Gastroesophageal sphincter (tissue), 4 donors: Measurements from ENCODE around the gene TBC1D22B. TPM values are rescaled to one million over a fixed set of nuclear protein-coding genes. Genes with fewer than 3 reads are reported as not detected.

Experiments used
- ATAC-seq: fragments of 150-250 bp; one replicate; pipeline ENCODE4 v1.9.1; 2016; ENCODE audit warnings: mild to moderate bottlenecking, moderate library complexity
- H3K27ac ChIP-seq, 4 donors: fragments of 200-600 bp; sonication (generic) in 3 of 4; 1 replicate in 3 of 4; 2 replicates in 1 of 4; pipeline ENCODE4 v1.5.1; 2016 to 2019
- H3K27me3 ChIP-seq: fragments of 200-600 bp; sonication (generic); one replicate; pipeline ENCODE4 v1.5.1; 2019
- H3K36me3 ChIP-seq, 2 donors: fragments of 200-600 bp; sonication (generic); one replicate each; pipeline ENCODE4 v1.5.1; 2019; ENCODE audit warnings: control low read depth in 1 of 2
- H3K4me1 ChIP-seq, 3 donors: fragments of 200-600 bp; sonication (generic); 1 replicate in 2 of 3; 2 replicates in 1 of 3; pipeline ENCODE4 v1.5.1; 2016 to 2019; ENCODE audit warnings: control low read depth in 2 of 3
- H3K4me3 ChIP-seq, 2 donors: fragments of 200-600 bp; sonication (generic); one replicate each; pipeline ENCODE4 v1.5.1; 2019; ENCODE audit warnings: mild to moderate bottlenecking in 1 of 2, moderate library complexity in 1 of 2
- H3K9me3 ChIP-seq, 3 donors: fragments of 200-600 bp; sonication (generic); one replicate each; pipeline ENCODE4 v1.5.1; 2017 to 2019; ENCODE audit warnings: control low read depth in 2 of 3
- CTCF ChIP-seq, 4 experiments: fragments of 200-600 bp in 2 of 4; fragments of 450-650 bp in 2 of 4; sonication (generic) in 1 of 4; IDR thresholded peaks; one replicate each; pipeline ENCODE4 v1.5.1; 2017 to 2019; ENCODE audit warnings: antibody characterized with exemption in 4 of 4, mild to moderate bottlenecking in 2 of 4, moderate library complexity in 2 of 4
- EP300 ChIP-seq: sonication (generic); formaldehyde crosslinking; IDR thresholded peaks from one replicate; pipeline ENCODE4 v1.6.1; 2017; ENCODE audit warnings: antibody characterized with exemption, mild to moderate bottlenecking
- POLR2A ChIP-seq, 2 donors: fragments of 450-650 bp; IDR thresholded peaks; one replicate each; pipeline ENCODE4 v1.6.1; 2017; ENCODE audit warnings: antibody characterized with exemption in 2 of 2, mild to moderate bottlenecking in 2 of 2, moderate library complexity in 1 of 2
- POLR2AphosphoS5 ChIP-seq: sonication (generic); formaldehyde crosslinking; IDR thresholded peaks from one replicate; pipeline ENCODE4 v1.6.1; 2017; ENCODE audit warnings: antibody characterized with exemption
- WGBS, 2 donors: methylation state at CpG; one replicate each; pipeline ENCODE4 v1.1.5; 2018; ENCODE audit warnings: low coverage in 1 of 2; 5-methylcytosine and 5-hydroxymethylcytosine counted together
- total RNA-seq, 4 donors: library from RNA; depleted of rRNA; stranded (reverse); fragments of >200 nt; gene quantifications; one replicate each; pipeline ENCODE4 v1.1.0, GENCODE V29; 2016

TBC1D22B gene
- total RNA-seq, 4 donors from 2014 or later, result 5.0 to 9.2 (median 8.3) TPM

- H3K4me1 ChIP-seq, result peaks cover 0 to 23% (median 7%) of the 10 kb centered on the region in 3 donors
- no peak for ATAC-seq
- no peak overlapping the region for H3K4me3 ChIP-seq
- H3K27ac ChIP-seq, result no peak overlapping the region
- WGBS, 2 donors, result 84 to 92% methylated on average over 2 to 3 of the region's 3 CpGs
- H3K9me3 ChIP-seq, result no peaks in the 10 kb centered on the region
- H3K27me3 ChIP-seq, result peaks cover 8% of the 10 kb centered on the region
- no peaks in the 10 kb centered on the region for H3K36me3 ChIP-seq
- TF ChIP-seq EP300 (no peak), POLR2A (IDR thresholded peaks at IDR 0.05) (no peak), CTCF (IDR thresholded peaks at IDR 0.05) (no peak), POLR2AphosphoS5 (no peak)
Measured at GRCh38 chr6:37351027-37351426, 93.5 kb downstream of the TBC1D22B start.

- Histone ChIP-seq H3K4me1 (peaks cover 0 to 29% (median 7%) of the 10 kb centered on the region in 3 donors), H3K36me3 (no peaks in the 10 kb centered on the region), H3K27me3 (peaks cover 8% of the 10 kb centered on the region), H3K9me3 (no peaks in the 10 kb centered on the region), H3K27ac (no peak overlapping the region), H3K4me3 (no peak overlapping the region)
- ATAC-seq, result no peak
- TF ChIP-seq EP300 (no peak), POLR2A (IDR thresholded peaks at IDR 0.05) (no peak), CTCF (IDR thresholded peaks at IDR 0.05) (no peak), POLR2AphosphoS5 (no peak)
- 100% methylated on average over 1 to 2 of the region's 3 CpGs for WGBS, 2 donors
Measured at GRCh38 chr6:37352384-37352783, 94.8 kb downstream of the TBC1D22B start.

- H3K27me3 ChIP-seq, result no peaks in the 10 kb centered on the region
- peaks cover 0 to 29% (median 7%) of the 10 kb centered on the region in 3 donors for H3K4me1 ChIP-seq
- H3K36me3 ChIP-seq, result no peaks in the 10 kb centered on the region
- TF ChIP-seq POLR2AphosphoS5 (peak; percentile 43), POLR2A (IDR thresholded peaks at IDR 0.05) (peak; percentile 24 to 33), EP300 (no peak), CTCF (IDR thresholded peaks at IDR 0.05) (peak in 1 of 4 experiments; percentile 23)
- ATAC-seq, result peak; percentile 97
- H3K27ac ChIP-seq, result peak within 1 kb of the TSS in 3 of 4 donors; percentile 70 to 82 (median 73)
- WGBS, 2 donors, result 0% methylated on average over 17 to 21 of the region's 54 CpGs
- H3K9me3 ChIP-seq, result no peaks in the 10 kb centered on the region
- H3K4me3 ChIP-seq, result peak within 1 kb of the TSS; percentile 67 to 95
Measured at GRCh38 chr6:37353761-37354525, 96.4 kb downstream of the TBC1D22B start, which contains the start of gene RNF8. RNF8 (plus strand) TSS chr6:37353983; CDS start chr6:37354165, 182 bp downstream.

GRCh38 chr6:37354526-37355384, 97.2 kb downstream of the TBC1D22B start:
- 4 to 6% methylated on average over 30 to 34 of the region's 44 CpGs for WGBS, 2 donors
- peak; percentile 44 for ATAC-seq
- H3K4me3 ChIP-seq, result peak overlapping the region; percentile 67 to 95
- no peaks in the 10 kb centered on the region for H3K9me3 ChIP-seq
- no peaks in the 10 kb centered on the region for H3K27me3 ChIP-seq
- no peak for TF ChIP-seq CTCF (IDR thresholded peaks at IDR 0.05)
- no peak for TF ChIP-seq POLR2AphosphoS5
- no peak for TF ChIP-seq POLR2A (IDR thresholded peaks at IDR 0.05)
- no peak for TF ChIP-seq EP300
- peak overlapping the region in 3 of 4 donors; percentile 70 to 82 (median 73) for H3K27ac ChIP-seq
- peaks cover 0 to 29% (median 7%) of the 10 kb centered on the region in 3 donors for H3K4me1 ChIP-seq
- H3K36me3 ChIP-seq, result no peaks in the 10 kb centered on the region
